OCI-LY7 (cell line): ENCODE data around the gene IFI30. TPM values are rescaled to one million over a fixed set of nuclear protein-coding genes. Genes with fewer than 3 reads are reported as not detected.

ENCODE experiments used
- BruUV-seq: library from RNA; stranded (reverse); fragments of 400-500 nt; replicated peaks from 2 replicates; lab custom pipeline; 2021; lab: Mats Ljungman, UMichigan
- CTCF ChIA-PET: fragments of 300-600 bp; sonication (Branson Sonifier 250); formaldehyde crosslinking; loops from one replicate; lab custom pipeline; 2022; ENCODE audit warnings: antibody characterized with exemption; ENCODE audit not compliant: unreplicated experiment; lab: Charles Lee
- POLR2A ChIA-PET: fragments of 300-600 bp; sonication (Branson Sonifier 250); formaldehyde crosslinking; loops from one replicate; lab custom pipeline; 2022; ENCODE audit warnings: antibody characterized with exemption; lab: Charles Lee
- DNase-seq: peaks from one replicate; pipeline ENCODE4 v3.0.0-alpha.2; 2015; ENCODE audit warnings: low spot score
- H2AFZ ChIP-seq: fragments of 200-600 bp; sonication (generic), shearing (Covaris generic); 2 replicates; pipeline ENCODE4 v1.6.1; 2014; ENCODE audit warnings: mild to moderate bottlenecking, antibody characterized with exemption, low read length, moderate library complexity
- H3K27ac ChIP-seq: fragments of 200-600 bp; sonication (generic); 2 replicates; pipeline ENCODE4 v1.5.1; 2014; ENCODE audit warnings: mixed run types, low read depth, mild to moderate bottlenecking, moderate library complexity, low read length, inconsistent platforms; ENCODE audit not compliant: poor library complexity, severe bottlenecking
- H3K36me3 ChIP-seq: fragments of 200-600 bp; sonication (generic); 2 replicates; pipeline ENCODE4 v1.6.1; 2014; ENCODE audit warnings: mild to moderate bottlenecking, antibody characterized with exemption, low read length, moderate library complexity, mixed read lengths; ENCODE audit not compliant: insufficient read depth
- H3K4me1 ChIP-seq: fragments of 200-600 bp; sonication (generic); 2 replicates; pipeline ENCODE4 v1.5.1; 2014; ENCODE audit warnings: mild to moderate bottlenecking, low read length; ENCODE audit not compliant: insufficient read depth, poor library complexity, severe bottlenecking
- H3K4me2 ChIP-seq: fragments of 200-600 bp; sonication (generic); 2 replicates; pipeline ENCODE4 v1.6.1; 2014; ENCODE audit warnings: mild to moderate bottlenecking, low read length
- H3K4me3 ChIP-seq: fragments of 200-600 bp; sonication (generic); 2 replicates; pipeline ENCODE4 v1.5.1; 2014; ENCODE audit warnings: mild to moderate bottlenecking, low read depth, low read length; ENCODE audit not compliant: poor library complexity, severe bottlenecking
- H3K79me2 ChIP-seq: fragments of 200-600 bp; sonication (generic); 2 replicates; pipeline ENCODE4 v1.6.1; 2016; ENCODE audit warnings: low read depth, mild to moderate bottlenecking, low read length, moderate library complexity, mixed read lengths; ENCODE audit not compliant: insufficient read depth
- H3K9me2 ChIP-seq: fragments of 200-600 bp; sonication (generic); 2 replicates; pipeline ENCODE4 v1.6.1; 2016; ENCODE audit warnings: mild to moderate bottlenecking, low read length, mixed read lengths; ENCODE audit not compliant: insufficient read depth
- H3K9me3 ChIP-seq: fragments of 200-600 bp; sonication (generic); 2 replicates; pipeline ENCODE4 v1.6.1; 2014; ENCODE audit warnings: mild to moderate bottlenecking, mixed run types, low read length, mixed read lengths
- H4K20me1 ChIP-seq: fragments of 200-600 bp; sonication (generic); 2 replicates; pipeline ENCODE4 v1.6.1; 2014; ENCODE audit warnings: mild to moderate bottlenecking, antibody characterized with exemption, low read length, moderate library complexity, mixed read lengths; ENCODE audit not compliant: insufficient read depth
- EZH2phosphoT487 ChIP-seq: fragments of 200-600 bp; sonication (generic); IDR thresholded peaks from 2 replicates; pipeline ENCODE4 v1.6.1; 2018; ENCODE audit warnings: low read depth, borderline replicate concordance, mild to moderate bottlenecking, mixed run types, antibody characterized with exemption, low read length, moderate library complexity, mixed read lengths
- intact Hi-C: fragments of 100-400 bp; cut with micrococcal nuclease; formaldehyde crosslinking; loops from one replicate; pipeline ENCODE4 v1.10.0; 2022; ENCODE audit not compliant: unreplicated experiment
- total RNA-seq, 2 experiments: library from RNA; depleted of rRNA in 1 of 2; stranded (reverse); fragments of >200 nt in 1 of 2; shearing (Covaris generic) in 1 of 2; gene quantifications; 2 replicates each; pipeline ENCODE4 v1.2.3, GENCODE V29; 2014 to 2022
- TF ChIP-seq, protein P1 (sequence below): fragments of 200-600 bp; sonication (generic); conservative IDR thresholded peaks from 2 replicates; pipeline ENCODE4 v1.5.1; 2014; ENCODE audit warnings: mild to moderate bottlenecking, antibody characterized with exemption, low read length, moderate library complexity, mixed read lengths

IFI30 gene
- total RNA-seq, 2 experiments from 2014 or later: 170 to 195 TPM

- peak overlapping the region; percentile 89 for H3K4me2 ChIP-seq
- no peaks in the 10 kb centered on the region for H3K9me2 ChIP-seq
- peak overlapping the region; percentile 53 for H3K27ac ChIP-seq
- H3K79me2 ChIP-seq: peaks cover 8% of the 10 kb centered on the region; the same call in 1 of the 2 replicates
- H2AFZ ChIP-seq: peak overlapping the region; percentile 11; the same call in 1 of the 2 replicates
- H3K4me1 ChIP-seq: peaks cover 26% of the 10 kb centered on the region
- H3K4me3 ChIP-seq: peak overlapping the region; percentile 97
- intact Hi-C loops: no loop called here
- POLR2A ChIA-PET: interaction anchor here (0.8 kb wide), 1 partner anchor 10 kb away, joined by 3 read pairs; no protein-coding TSS in a partner anchor
- CTCF ChIA-PET: interaction anchor here (0.6 kb wide), 2 partner anchors 59 to 371 kb away, joined by 4 to 5 read pairs; no protein-coding TSS in a partner anchor
- BruUV-seq: no TSS peak
- peaks cover 39% of the 10 kb centered on the region for H3K36me3 ChIP-seq
- DNase-seq: peak; percentile 66
- TF ChIP-seq EZH2phosphoT487: no peak
- TF ChIP-seq, protein P1, sequence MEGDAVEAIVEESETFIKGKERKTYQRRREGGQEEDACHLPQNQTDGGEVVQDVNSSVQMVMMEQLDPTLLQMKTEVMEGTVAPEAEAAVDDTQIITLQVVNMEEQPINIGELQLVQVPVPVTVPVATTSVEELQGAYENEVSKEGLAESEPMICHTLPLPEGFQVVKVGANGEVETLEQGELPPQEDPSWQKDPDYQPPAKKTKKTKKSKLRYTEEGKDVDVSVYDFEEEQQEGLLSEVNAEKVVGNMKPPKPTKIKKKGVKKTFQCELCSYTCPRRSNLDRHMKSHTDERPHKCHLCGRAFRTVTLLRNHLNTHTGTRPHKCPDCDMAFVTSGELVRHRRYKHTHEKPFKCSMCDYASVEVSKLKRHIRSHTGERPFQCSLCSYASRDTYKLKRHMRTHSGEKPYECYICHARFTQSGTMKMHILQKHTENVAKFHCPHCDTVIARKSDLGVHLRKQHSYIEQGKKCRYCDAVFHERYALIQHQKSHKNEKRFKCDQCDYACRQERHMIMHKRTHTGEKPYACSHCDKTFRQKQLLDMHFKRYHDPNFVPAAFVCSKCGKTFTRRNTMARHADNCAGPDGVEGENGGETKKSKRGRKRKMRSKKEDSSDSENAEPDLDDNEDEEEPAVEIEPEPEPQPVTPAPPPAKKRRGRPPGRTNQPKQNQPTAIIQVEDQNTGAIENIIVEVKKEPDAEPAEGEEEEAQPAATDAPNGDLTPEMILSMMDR: no peak
- 0 out of 2 replicates have a peak, but pooled peaks cover 12% of the 10 kb centered on the region for H4K20me1 ChIP-seq
- H3K9me3 ChIP-seq: no peaks in the 10 kb centered on the region
Measured at GRCh38 chr19:18194554-18195238, 21.1 kb downstream of the IFI30 start.

GRCh38 chr19:18196511-18196845 lies 22.9 kb downstream of the IFI30 start:
- no peak overlapping the region for H3K4me3 ChIP-seq
- H3K9me3 ChIP-seq: no peaks in the 10 kb centered on the region
- BruUV-seq: no TSS peak
- ChIA-PET POLR2A (no interaction called here), CTCF (no interaction called here)
- no peak overlapping the region for H3K27ac ChIP-seq
- no peak for DNase-seq
- no peaks in the 10 kb centered on the region for H3K9me2 ChIP-seq
- peaks cover 10% of the 10 kb centered on the region; the same call in 1 of the 2 replicates for H3K79me2 ChIP-seq
- no peak overlapping the region for H3K4me2 ChIP-seq
- intact Hi-C loops: no loop called here
- 0 out of 2 replicates have a peak, but pooled peaks cover 12% of the 10 kb centered on the region for H4K20me1 ChIP-seq
- TF ChIP-seq, protein P1: no peak
- no peak for TF ChIP-seq EZH2phosphoT487
- peaks cover 55% of the 10 kb centered on the region for H3K36me3 ChIP-seq
- peaks cover 18% of the 10 kb centered on the region for H3K4me1 ChIP-seq
- no peak overlapping the region for H2AFZ ChIP-seq

GRCh38 chr19:18197306-18197705 lies 23.7 kb downstream of the IFI30 start:
- TF ChIP-seq EZH2phosphoT487: no peak
- TF ChIP-seq, protein P1: no peak
- peaks cover 18% of the 10 kb centered on the region for H3K4me1 ChIP-seq
- H2AFZ ChIP-seq: no peak overlapping the region
- POLR2A ChIA-PET: interaction anchor here (0.6 kb wide), 1 partner anchor 52 kb away, joined by 4 read pairs; no protein-coding TSS in a partner anchor
- H3K36me3 ChIP-seq: peaks cover 64% of the 10 kb centered on the region
- no TSS peak for BruUV-seq
- H3K4me3 ChIP-seq: no peak overlapping the region
- H4K20me1 ChIP-seq: peaks cover 12% of the 10 kb centered on the region; the same call in 1 of the 2 replicates
- no peaks in the 10 kb centered on the region for H3K9me3 ChIP-seq
- no peaks in the 10 kb centered on the region for H3K9me2 ChIP-seq
- peaks cover 18% of the 10 kb centered on the region; the same call in 1 of the 2 replicates for H3K79me2 ChIP-seq
- DNase-seq: no peak
- H3K4me2 ChIP-seq: no peak overlapping the region
- no peak overlapping the region for H3K27ac ChIP-seq
- CTCF ChIA-PET: no interaction called here
- intact Hi-C loops: no loop called here
